GM12872 (cell line): ENCODE results near the gene KRT25.

Experiments
- CTCF ChIP-seq: IDR thresholded peaks from 3 replicates; pipeline ENCODE4 v1.5.1; 2011; ENCODE audit warnings: low read depth, mild to moderate bottlenecking, low read length, moderate library complexity; ENCODE audit not compliant: insufficient read depth

Gene KRT25

GRCh38 chr17:40707745-40708144, 47.4 kb downstream of the KRT25 start:
- TF ChIP-seq CTCF, result no peak

- no peak for TF ChIP-seq CTCF
Measured at GRCh38 chr17:40705584-40705983, 49.5 kb downstream of the KRT25 start.

DNA sequence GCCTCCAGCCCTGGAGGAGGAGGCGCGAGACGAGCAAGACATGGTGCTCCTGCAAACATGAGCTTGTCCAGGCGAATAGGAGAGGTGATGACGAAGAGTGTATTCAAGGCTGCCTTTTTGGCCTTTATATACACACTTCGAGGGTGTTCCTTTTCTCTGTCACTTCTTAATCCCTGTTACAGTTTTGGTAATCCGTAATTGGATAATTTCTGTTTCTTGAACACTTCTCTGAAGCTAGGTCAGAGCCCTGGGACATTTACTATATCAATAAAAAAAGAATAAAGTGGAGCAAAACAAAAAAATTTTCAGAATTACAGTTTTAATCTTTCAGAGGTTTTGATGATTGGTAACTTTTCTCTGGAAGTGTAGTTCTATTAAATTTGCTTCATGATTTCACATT, 51.5 kb downstream of the KRT25 start, which contains the start of gene KRT24:
KRT24 (minus strand) TSS at position 101 of the 400 bp plus-strand sequence; CDS start at position 42, 59 bp downstream.
- TF ChIP-seq CTCF, result no peak

GRCh38 chr17:40702271-40702670, 52.9 kb downstream of the KRT25 start:
- no peak for TF ChIP-seq CTCF

GRCh38 chr17:40699853-40700252, 55.3 kb downstream of the KRT25 start:
- TF ChIP-seq CTCF, result no peak

- no peak for TF ChIP-seq CTCF
Measured at GRCh38 chr17:40699371-40699770, 55.8 kb downstream of the KRT25 start.
